ENCODE data around the gene SLC25A21. TPM values are rescaled to one million over a fixed set of nuclear protein-coding genes. Genes with fewer than 3 reads are reported as not detected.

Gene SLC25A21
- total and polyA plus RNA-seq, 2 experiments from 2014 or later: 10.6 to 12.1 TPM

DNA sequence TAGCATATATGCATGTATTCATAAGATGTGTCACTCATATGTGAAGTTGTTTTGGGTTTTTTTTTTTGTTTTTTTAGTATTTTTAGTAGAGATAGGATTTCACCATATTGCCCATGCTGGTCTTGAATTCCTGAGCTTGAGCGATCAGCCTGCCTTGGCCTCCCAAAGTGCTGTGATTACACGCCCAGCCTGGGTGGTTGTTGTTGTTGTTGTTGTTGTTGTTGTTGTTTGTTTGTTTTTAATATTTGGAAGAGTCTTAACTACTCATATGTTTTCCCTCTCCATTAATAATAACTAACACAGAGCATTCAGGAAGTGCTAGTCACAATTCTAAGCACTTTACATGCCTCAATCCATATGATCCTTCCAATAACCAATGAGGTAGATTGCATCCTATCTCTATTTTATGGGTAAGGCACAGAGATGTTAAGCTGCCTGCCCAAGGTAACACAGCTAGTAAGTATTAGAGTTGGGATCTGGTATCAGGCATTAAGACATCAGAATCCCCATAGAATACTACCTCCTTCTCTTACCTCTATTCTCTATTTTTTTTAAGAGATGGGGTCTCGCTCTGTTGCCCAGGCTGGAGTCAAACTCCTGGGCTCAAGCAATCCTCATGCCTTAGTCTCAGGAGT, 27.6 kb downstream of the SLC25A21 start:
- Histone ChIP-seq H3K36me3 (ENCODE audit: insufficient read depth) (no peaks in the 10 kb centered on the region), H3K4me1 (ENCODE audit: insufficient read depth) (no peaks in the 10 kb centered on the region), H3K27me3 (ENCODE audit: insufficient read depth) (no peaks in the 10 kb centered on the region), H3K4me3 (no peak overlapping the region), H3K9me2 (ENCODE audit: insufficient read depth) (no peaks in the 10 kb centered on the region), H3K4me2 (no peak overlapping the region), H3F3A (replicated peaks; ENCODE audit: low read depth) (no peaks in the 10 kb centered on the region), H3K27ac (ENCODE audit: low read depth) (no peak overlapping the region), H2AFZ (no peak overlapping the region), H3K79me2 (replicated peaks; ENCODE audit: insufficient read depth) (no peaks in the 10 kb centered on the region), H4K20me1 (replicated peaks; ENCODE audit: insufficient read depth) (no peaks in the 10 kb centered on the region)
- peaks cover 12% of the 10 kb centered on the region; the same call in 2 of the 3 replicates for H3K4me1 Mint-ChIP-seq
- H3K27me3 Mint-ChIP-seq (ENCODE audit: insufficient read depth, low read depth, poor library complexity): no peaks in the 10 kb centered on the region
- DNase-seq (ENCODE audit: low spot score) (no peak), ATAC-seq (no peak)
- H3K9me3 Mint-ChIP-seq: no peaks in the 10 kb centered on the region
- H3K4me3 Mint-ChIP-seq: no peak overlapping the region
- TF ChIP-seq STAT1 (IDR thresholded peaks at IDR 0.05; ENCODE audit: unreplicated experiment): no peak
- TF ChIP-seq POLR2AphosphoS5 (IDR thresholded peaks at IDR 0.05; ENCODE audit: low read depth): no peak
- TF ChIP-seq ETS1 (IDR thresholded peaks at IDR 0.05): no peak
- TF ChIP-seq CREB1 (CRISPR knock-in tag; IDR thresholded peaks at IDR 0.05; ENCODE audit: low read depth): no peak
- TF ChIP-seq, protein P1, sequence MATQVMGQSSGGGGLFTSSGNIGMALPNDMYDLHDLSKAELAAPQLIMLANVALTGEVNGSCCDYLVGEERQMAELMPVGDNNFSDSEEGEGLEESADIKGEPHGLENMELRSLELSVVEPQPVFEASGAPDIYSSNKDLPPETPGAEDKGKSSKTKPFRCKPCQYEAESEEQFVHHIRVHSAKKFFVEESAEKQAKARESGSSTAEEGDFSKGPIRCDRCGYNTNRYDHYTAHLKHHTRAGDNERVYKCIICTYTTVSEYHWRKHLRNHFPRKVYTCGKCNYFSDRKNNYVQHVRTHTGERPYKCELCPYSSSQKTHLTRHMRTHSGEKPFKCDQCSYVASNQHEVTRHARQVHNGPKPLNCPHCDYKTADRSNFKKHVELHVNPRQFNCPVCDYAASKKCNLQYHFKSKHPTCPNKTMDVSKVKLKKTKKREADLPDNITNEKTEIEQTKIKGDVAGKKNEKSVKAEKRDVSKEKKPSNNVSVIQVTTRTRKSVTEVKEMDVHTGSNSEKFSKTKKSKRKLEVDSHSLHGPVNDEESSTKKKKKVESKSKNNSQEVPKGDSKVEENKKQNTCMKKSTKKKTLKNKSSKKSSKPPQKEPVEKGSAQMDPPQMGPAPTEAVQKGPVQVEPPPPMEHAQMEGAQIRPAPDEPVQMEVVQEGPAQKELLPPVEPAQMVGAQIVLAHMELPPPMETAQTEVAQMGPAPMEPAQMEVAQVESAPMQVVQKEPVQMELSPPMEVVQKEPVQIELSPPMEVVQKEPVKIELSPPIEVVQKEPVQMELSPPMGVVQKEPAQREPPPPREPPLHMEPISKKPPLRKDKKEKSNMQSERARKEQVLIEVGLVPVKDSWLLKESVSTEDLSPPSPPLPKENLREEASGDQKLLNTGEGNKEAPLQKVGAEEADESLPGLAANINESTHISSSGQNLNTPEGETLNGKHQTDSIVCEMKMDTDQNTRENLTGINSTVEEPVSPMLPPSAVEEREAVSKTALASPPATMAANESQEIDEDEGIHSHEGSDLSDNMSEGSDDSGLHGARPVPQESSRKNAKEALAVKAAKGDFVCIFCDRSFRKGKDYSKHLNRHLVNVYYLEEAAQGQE (IDR thresholded peaks at IDR 0.05; ENCODE audit: unreplicated experiment): no peak
- TF ChIP-seq ZNF331 (CRISPR knock-in tag; IDR thresholded peaks at IDR 0.05; ENCODE audit: low read depth): no peak
- TF ChIP-seq ZNF114 (CRISPR knock-in tag; IDR thresholded peaks at IDR 0.05): no peak
- no peak for TF ChIP-seq NANOG (IDR thresholded peaks at IDR 0.05; ENCODE audit: borderline replicate concordance)
- TF ChIP-seq, protein P2, sequence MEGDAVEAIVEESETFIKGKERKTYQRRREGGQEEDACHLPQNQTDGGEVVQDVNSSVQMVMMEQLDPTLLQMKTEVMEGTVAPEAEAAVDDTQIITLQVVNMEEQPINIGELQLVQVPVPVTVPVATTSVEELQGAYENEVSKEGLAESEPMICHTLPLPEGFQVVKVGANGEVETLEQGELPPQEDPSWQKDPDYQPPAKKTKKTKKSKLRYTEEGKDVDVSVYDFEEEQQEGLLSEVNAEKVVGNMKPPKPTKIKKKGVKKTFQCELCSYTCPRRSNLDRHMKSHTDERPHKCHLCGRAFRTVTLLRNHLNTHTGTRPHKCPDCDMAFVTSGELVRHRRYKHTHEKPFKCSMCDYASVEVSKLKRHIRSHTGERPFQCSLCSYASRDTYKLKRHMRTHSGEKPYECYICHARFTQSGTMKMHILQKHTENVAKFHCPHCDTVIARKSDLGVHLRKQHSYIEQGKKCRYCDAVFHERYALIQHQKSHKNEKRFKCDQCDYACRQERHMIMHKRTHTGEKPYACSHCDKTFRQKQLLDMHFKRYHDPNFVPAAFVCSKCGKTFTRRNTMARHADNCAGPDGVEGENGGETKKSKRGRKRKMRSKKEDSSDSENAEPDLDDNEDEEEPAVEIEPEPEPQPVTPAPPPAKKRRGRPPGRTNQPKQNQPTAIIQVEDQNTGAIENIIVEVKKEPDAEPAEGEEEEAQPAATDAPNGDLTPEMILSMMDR (conservative IDR thresholded peaks at IDR 0.05; ENCODE audit: low read depth in 2 of 2): no peak
- no peak for TF ChIP-seq EZH2 (IDR thresholded peaks at IDR 0.05; ENCODE audit: low read depth, unreplicated experiment)
- TF ChIP-seq, protein P3, sequence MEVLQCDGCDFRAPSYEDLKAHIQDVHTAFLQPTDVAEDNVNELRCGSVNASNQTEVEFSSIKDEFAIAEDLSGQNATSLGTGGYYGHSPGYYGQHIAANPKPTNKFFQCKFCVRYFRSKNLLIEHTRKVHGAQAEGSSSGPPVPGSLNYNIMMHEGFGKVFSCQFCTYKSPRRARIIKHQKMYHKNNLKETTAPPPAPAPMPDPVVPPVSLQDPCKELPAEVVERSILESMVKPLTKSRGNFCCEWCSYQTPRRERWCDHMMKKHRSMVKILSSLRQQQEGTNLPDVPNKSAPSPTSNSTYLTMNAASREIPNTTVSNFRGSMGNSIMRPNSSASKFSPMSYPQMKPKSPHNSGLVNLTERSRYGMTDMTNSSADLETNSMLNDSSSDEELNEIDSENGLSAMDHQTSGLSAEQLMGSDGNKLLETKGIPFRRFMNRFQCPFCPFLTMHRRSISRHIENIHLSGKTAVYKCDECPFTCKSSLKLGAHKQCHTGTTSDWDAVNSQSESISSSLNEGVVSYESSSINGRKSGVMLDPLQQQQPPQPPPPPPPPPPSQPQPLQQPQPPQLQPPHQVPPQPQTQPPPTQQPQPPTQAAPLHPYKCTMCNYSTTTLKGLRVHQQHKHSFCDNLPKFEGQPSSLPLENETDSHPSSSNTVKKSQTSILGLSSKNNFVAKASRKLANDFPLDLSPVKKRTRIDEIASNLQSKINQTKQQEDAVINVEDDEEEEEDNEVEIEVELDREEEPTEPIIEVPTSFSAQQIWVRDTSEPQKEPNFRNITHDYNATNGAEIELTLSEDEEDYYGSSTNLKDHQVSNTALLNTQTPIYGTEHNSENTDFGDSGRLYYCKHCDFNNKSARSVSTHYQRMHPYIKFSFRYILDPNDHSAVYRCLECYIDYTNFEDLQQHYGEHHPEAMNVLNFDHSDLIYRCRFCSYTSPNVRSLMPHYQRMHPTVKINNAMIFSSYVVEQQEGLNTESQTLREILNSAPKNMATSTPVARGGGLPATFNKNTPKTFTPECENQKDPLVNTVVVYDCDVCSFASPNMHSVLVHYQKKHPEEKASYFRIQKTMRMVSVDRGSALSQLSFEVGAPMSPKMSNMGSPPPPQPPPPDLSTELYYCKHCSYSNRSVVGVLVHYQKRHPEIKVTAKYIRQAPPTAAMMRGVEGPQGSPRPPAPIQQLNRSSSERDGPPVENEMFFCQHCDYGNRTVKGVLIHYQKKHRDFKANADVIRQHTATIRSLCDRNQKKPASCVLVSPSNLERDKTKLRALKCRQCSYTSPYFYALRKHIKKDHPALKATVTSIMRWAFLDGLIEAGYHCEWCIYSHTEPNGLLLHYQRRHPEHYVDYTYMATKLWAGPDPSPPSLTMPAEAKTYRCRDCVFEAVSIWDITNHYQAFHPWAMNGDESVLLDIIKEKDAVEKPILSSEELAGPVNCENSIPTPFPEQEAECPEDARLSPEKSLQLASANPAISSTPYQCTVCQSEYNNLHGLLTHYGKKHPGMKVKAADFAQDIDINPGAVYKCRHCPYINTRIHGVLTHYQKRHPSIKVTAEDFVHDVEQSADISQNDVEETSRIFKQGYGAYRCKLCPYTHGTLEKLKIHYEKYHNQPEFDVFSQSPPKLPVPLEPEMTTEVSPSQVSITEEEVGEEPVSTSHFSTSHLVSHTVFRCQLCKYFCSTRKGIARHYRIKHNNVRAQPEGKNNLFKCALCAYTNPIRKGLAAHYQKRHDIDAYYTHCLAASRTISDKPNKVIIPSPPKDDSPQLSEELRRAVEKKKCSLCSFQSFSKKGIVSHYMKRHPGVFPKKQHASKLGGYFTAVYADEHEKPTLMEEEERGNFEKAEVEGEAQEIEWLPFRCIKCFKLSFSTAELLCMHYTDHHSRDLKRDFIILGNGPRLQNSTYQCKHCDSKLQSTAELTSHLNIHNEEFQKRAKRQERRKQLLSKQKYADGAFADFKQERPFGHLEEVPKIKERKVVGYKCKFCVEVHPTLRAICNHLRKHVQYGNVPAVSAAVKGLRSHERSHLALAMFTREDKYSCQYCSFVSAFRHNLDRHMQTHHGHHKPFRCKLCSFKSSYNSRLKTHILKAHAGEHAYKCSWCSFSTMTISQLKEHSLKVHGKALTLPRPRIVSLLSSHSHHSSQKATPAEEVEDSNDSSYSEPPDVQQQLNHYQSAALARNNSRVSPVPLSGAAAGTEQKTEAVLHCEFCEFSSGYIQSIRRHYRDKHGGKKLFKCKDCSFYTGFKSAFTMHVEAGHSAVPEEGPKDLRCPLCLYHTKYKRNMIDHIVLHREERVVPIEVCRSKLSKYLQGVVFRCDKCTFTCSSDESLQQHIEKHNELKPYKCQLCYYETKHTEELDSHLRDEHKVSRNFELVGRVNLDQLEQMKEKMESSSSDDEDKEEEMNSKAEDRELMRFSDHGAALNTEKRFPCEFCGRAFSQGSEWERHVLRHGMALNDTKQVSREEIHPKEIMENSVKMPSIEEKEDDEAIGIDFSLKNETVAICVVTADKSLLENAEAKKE (CRISPR knock-in tag; IDR thresholded peaks at IDR 0.05): no peak
- no peak for TF ChIP-seq EZH2phosphoT487 (IDR thresholded peaks at IDR 0.05; ENCODE audit: unreplicated experiment)
- no peak for TF ChIP-seq JUNB (IDR thresholded peaks at IDR 0.05; ENCODE audit: unreplicated experiment)
- no peaks in the 10 kb centered on the region for H3K36me3 Mint-ChIP-seq (ENCODE audit: low read depth)
- no peak overlapping the region for H3K27ac Mint-ChIP-seq

Data from GM23338 (cell line).